Fibroblast of skin of abdomen (primary cell): ENCODE results near the gene MORC3.
"Not testable (repeated sequence)": the region's sequence is repeated elsewhere in the genome, so short reads cannot be mapped to it uniquely, and the experiment has no call there.

Source experiments
- DNase-seq: peaks from one replicate; pipeline ENCODE4 v3.0.0-alpha.2; 2013

Gene MORC3

GRCh38 chr21:36385233-36386030, 65.4 kb downstream of the MORC3 start, which contains the start of gene CHAF1B:
TSS of gene CHAF1B (plus strand) at chr21:36385392. CDS start at chr21:36386137, 745 bp downstream.
- DNase-seq = peak; percentile 74

DNA sequence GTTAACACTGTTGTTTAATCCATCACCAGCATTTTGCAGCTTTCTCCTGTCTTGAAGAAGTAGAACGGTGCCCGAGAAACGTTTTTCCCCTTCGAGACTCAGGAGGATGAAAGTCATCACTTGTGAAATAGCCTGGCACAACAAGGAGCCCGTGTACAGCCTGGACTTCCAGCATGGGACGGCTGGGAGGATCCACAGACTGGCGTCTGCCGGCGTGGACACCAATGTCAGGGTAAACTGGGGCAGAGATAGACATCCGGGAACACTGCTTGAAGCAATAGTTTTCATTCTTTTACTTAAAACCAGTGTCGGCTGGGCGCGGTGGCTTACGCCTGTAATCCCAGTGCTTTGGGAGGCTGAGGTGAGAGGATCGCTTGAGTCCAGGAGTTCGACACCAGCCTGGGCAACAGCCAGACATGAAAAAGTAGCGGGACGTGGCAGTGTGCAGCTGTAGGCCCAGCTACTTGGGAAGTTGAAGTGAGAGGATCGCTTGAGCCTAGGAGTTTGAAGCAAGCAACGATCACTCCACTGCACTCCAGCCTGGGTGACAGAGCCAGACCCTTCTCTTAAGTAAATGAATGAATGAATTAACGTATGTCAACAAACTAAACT, 66.1 kb downstream of the MORC3 start:
- no peak for DNase-seq

DNA sequence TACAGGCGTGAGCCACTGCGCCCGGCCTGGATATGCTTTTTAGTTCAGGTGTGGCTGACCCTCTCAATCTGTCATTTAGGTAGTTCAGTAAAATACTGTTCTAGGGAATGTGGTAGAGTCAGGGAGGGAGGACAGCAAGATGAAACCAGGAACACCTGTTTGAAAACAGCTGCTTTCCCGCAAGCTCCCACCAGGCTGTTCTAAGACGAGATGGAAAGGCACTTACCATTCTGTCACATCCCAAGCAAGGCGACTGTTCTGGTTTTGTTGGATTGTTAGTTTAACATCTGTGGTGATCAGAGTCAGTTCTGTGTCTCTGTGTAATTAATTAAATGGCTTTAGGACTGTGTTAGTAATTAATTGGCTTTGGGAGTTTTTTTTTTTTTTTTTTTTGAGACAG, 68.1 kb downstream of the MORC3 start:
- no peak for DNase-seq

DNA sequence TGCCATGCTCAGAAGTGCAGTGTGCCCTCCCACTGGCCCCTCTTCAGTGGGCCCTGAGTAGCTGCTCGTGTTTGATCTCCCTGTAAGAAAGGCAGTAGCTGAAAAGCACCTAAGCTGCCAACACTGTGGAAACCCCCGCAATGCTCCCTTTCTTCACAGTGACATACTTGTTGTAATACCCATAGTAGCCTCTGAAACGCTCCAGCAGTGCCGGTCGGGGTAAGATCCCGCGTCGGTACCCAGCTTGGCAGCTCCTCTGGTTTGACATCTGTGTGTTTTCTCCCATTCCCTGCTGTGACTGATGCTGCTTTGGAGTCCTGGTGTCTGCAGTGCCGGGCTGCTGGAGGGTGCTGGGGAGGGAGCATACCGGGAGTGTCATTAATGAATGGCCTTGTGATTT, 68.8 kb downstream of the MORC3 start:
- DNase-seq = peak; percentile 62

GRCh38 chr21:36391649-36392048, 71.7 kb downstream of the MORC3 start:
- not testable (repeated sequence) for DNase-seq

DNA sequence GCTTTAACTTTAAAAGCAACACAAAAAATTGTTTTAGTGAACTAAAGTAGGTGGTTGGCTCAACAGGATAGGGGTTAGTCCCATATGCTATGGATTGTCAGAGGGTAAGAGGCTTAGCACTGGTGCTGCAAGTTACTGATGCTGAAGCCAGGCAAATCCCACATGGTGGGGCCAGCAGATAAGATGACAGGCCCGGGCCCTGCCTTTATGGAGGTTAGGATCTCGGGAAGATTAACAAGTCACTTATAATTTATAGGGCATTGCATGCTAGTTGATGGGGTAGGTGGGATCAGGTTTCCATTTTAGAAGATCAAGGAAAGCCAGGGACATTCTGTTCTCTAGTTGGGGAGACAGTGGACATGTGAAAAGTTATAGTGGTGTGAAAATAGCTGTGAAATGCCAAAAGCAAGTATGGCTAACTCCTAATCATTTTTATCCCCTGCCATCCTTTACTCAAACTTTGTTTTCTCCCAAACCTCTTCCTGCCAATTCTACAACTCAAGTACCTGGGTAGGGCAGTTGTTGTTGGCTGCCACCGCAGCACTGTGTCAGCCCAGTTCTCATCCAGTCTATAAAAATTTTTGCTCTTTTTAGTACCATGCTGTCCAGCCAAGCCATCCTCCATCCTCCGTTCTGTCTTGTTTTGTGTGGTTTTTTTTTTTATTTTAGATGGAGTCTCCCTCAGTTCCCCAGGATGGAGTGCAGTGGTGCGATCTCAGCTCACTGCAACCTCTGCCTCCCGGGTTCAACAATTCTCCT, 75.5 kb downstream of the MORC3 start:
- DNase-seq = no peak

GRCh38 chr21:36396325-36396724, 76.3 kb downstream of the MORC3 start:
- no peak for DNase-seq

DNA sequence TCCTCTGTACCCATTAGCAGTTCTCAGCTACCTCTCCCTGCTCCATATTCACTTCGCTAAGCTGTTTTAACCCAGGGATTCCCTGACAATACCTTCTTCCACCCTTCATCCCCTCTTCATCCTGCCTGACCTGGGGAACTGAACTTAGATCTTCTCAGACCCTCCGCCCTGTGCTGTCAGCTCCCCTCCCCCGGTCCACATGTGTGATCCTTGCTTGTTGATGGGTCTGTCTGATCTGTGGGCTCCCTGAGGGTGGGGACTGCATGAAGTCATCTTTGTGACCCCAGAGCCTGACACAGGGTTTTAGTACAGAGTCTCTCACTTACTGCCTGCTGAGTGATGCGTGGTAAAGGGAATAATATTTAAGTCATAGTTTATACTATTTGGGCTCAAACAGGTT, 77.0 kb downstream of the MORC3 start:
- no peak for DNase-seq

GRCh38 chr21:36397606-36398005, 77.6 kb downstream of the MORC3 start:
- no peak for DNase-seq

- DNase-seq = not testable (repeated sequence)
These were observed 79.7 kb downstream of the MORC3 start for GRCh38 chr21:36399736-36400135.

- DNase-seq = no peak
These were observed 80.7 kb downstream of the MORC3 start for GRCh38 chr21:36400719-36401118.

DNA sequence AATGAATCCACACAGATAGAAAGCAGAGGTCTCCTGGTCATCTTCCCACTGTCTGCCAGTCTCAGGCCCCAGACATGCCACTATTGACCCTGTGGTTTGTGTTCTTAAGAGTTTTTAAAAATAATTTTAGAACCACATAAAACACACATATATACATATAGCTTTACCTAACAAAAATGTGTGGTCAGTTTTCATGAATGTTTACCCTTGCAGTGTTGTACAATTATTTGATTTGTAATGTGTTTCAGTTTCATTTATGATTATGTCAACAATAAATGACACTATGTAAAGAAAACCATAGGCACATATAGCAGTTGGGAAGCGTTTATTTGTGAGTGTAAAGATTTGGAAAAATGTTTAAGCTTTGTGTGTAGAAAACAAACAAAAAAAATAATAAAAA, 82.3 kb downstream of the MORC3 start:
- no peak for DNase-seq

- DNase-seq = no peak
These were observed 83.7 kb downstream of the MORC3 start for GRCh38 chr21:36403713-36404112.

- DNase-seq = no peak
These were observed 88.6 kb downstream of the MORC3 start for GRCh38 chr21:36408568-36408967.

GRCh38 chr21:36411301-36411700, 91.3 kb downstream of the MORC3 start:
- no peak for DNase-seq

- no peak for DNase-seq
These were observed 92.9 kb downstream of the MORC3 start for GRCh38 chr21:36412916-36413315.

DNA sequence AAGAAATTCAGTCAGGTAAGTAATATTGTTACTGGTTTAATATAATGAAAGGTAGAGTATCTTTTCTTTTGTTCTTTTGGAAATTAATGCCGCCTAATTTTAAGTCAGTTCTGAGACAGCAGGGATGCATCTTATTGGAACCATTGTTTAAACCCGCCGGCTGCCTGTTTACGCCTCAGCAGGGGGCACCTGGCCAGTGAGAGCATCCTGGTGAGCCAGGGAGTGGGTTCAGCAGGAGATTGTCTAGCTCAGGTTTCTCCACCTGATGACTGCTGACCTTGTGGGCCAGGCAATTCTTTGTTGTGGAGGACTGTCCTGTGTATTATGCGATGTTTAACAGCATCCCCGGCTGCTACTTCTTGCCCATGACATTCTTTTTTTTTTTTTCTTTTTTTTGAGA, 95.4 kb downstream of the MORC3 start:
- no peak for DNase-seq

DNA sequence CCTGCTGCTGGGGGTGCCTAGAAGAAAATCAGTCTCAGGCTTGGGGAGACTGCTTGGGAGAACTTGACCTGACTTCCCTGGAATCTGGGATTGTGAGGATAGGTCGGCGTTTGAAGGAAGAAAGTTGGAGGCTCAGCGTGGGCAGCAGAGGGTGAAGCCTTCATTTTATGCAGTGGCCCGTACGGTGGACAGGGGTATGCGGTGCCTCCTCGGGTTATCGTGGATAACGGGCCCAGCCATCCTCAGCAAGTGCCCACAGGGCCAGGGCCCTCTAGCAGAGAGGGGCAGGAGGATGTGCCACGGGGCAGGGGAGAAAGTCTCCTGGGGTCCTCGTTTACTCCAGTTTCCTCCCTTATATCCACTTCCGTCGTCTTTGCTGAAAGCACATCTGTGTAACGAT, 99.2 kb downstream of the MORC3 start:
- DNase-seq = no peak

GRCh38 chr21:36419996-36420395, 100.0 kb downstream of the MORC3 start:
- peak; percentile 84 for DNase-seq

DNA sequence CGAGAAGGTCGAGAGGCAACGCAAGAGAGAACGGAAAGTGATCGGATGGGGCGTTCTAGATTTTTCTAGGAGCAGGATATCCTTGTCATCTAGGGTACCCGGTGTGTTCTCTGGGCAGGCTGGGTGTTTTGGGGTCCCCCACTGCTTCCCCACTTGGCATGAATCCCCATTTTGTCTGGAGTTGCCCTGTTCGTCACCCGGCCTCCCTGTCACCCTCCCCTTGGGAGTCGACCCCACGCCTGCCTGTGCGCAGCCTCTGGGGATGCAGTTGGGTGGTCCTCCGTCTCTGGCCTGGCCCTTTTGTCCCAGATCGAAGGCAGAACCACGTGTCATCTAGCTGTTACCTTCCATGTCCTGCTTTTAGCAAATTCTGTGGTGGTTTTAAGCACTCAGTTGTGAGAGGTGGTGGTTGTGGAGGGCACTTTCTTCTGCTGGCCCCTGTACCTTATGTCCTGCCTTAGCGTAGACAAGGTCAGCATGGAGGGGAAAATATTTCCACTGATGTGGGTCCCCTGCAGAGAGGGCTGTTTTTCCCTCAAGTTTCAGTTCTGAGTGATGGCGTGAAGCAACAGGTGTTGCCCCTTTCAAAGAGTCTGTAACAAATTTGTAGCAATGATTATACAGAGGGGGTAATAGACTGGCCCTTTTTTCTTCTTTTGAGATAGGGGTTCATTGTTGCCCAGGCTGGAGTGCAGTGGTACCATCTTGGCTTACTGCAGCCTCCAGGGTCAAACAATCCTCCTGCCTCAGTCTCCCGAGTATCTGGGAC, 100.8 kb downstream of the MORC3 start:
- DNase-seq = no peak

DNA sequence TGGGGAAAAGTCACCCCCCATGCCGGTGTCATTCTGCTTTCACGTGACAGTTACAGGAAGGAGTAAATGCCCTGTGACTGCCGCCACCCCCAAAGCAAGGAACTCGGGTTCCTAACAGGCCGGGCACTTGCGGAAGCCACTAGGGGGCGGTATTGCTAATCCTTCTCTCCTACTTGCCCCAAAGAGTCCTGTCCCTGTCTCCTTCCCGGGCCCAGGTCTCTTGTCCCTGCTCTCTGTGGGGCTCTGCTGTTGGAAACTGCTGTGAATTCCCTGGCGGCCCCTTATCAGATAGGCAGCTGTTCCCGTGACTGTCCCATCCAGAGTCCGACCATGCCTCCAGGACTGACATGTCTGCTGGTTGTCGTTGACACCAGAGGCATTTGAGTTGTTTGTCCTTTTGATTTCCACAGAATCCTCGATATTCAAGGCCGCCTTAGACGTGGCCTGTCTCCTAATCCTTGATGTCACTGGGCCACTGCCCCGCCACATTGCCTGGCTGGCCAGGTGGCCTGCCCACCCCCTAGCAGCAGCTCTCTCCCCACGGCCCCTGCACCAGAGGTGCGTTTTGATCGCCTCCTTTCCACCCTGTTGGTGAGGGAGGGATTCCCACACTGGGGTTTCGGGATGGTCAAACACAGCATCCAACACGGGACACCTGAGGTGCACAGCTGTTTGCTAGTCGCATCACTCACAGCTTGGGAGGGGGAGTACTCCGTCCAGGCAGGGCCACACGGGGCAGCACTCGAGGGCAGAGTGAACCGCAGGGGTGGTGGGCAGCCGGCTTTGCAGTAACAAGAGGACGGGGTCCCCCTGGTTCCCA, 102.5 kb downstream of the MORC3 start:
- peak; percentile 61 for DNase-seq
